SU-DHL-6 (cell line): ENCODE data around the gene ALKBH4.
A peak's percentile ranks its signal among the peaks of the same experiment; 100 is the strongest.
"Not testable (repeated sequence)": the region's sequence is repeated elsewhere in the genome, so short reads cannot be mapped to it uniquely, and the experiment has no call there.

Experiments
- H2AFZ ChIP-seq: fragments of 200-600 bp; sonication (generic); 2 replicates; pipeline ENCODE4 v1.6.1; 2014; ENCODE audit warnings: low read depth, mild to moderate bottlenecking, moderate library complexity, mixed read lengths, antibody characterized with exemption, low read length; ENCODE audit not compliant: severe bottlenecking
- H3F3A ChIP-seq: fragments of 200-600 bp; shearing (Covaris generic); 2 replicates; pipeline ENCODE4 v1.6.0; 2016; ENCODE audit warnings: antibody characterized with exemption, mild to moderate bottlenecking; ENCODE audit not compliant: insufficient read depth
- H3K27ac ChIP-seq: fragments of 200-600 bp; sonication (generic); 2 replicates; pipeline ENCODE4 v1.5.1; 2016; ENCODE audit warnings: low read depth, mild to moderate bottlenecking, low read length, moderate library complexity, mixed read lengths
- H3K27me3 ChIP-seq: fragments of 200-600 bp; sonication (generic), shearing (Covaris generic); 2 replicates; pipeline ENCODE4 v1.6.0; 2014; ENCODE audit warnings: mild to moderate bottlenecking, low read length
- H3K36me3 ChIP-seq: fragments of 200-600 bp; sonication (generic); 2 replicates; pipeline ENCODE4 v1.6.1; 2014; ENCODE audit warnings: mild to moderate bottlenecking, low read length, mixed read lengths
- H3K4me2 ChIP-seq: fragments of 300-600, 200-600 bp; shearing (Covaris generic), sonication (generic); 2 replicates; pipeline ENCODE4 v1.6.0; 2014; ENCODE audit warnings: low read length, low read depth, mild to moderate bottlenecking; ENCODE audit not compliant: poor library complexity, severe bottlenecking
- H3K4me3 ChIP-seq: fragments of 200-600 bp; sonication (generic); 2 replicates; pipeline ENCODE4 v1.5.1; 2014; ENCODE audit warnings: antibody characterized with exemption, low read length, mild to moderate bottlenecking, mixed read lengths; ENCODE audit not compliant: insufficient read depth, poor library complexity, severe bottlenecking
- H3K79me2 ChIP-seq: fragments of 200-600 bp; sonication (generic); 2 replicates; pipeline ENCODE4 v1.6.1; 2014; ENCODE audit warnings: mild to moderate bottlenecking, low read length, moderate library complexity; ENCODE audit not compliant: insufficient read depth
- H3K9ac ChIP-seq: fragments of 200-600 bp; sonication (generic); 2 replicates; pipeline ENCODE4 v1.7.0; 2014; ENCODE audit warnings: mild to moderate bottlenecking, low read length
- H3K9me2 ChIP-seq: fragments of 200-600 bp; sonication (generic); replicated peaks from 2 replicates; pipeline ENCODE4 v1.6.1; 2014; ENCODE audit warnings: low read length; ENCODE audit not compliant: insufficient read depth
- H3K9me3 ChIP-seq: fragments of 200-600 bp; sonication (generic); 2 replicates; pipeline ENCODE4 v1.6.1; 2014; ENCODE audit warnings: low read length, mixed read lengths; ENCODE audit not compliant: insufficient read depth
- H4K20me1 ChIP-seq: fragments of 200-600 bp; sonication (generic); 2 replicates; pipeline ENCODE4 v1.6.1; 2014; ENCODE audit warnings: low read depth, mild to moderate bottlenecking, antibody characterized with exemption, low read length, moderate library complexity, mixed read lengths

Gene ALKBH4

GRCh38 chr7:102484317-102484716, 19.7 kb upstream of the ALKBH4 start:
- not testable (repeated sequence) for H3K9me3 ChIP-seq, H3K27ac ChIP-seq, H3K9me2 ChIP-seq, H3K79me2 ChIP-seq, H3K36me3 ChIP-seq, H2AFZ ChIP-seq, H3K9ac ChIP-seq, H4K20me1 ChIP-seq, H3K4me3 ChIP-seq, H3F3A ChIP-seq, H3K4me2 ChIP-seq, H3K27me3 ChIP-seq

GRCh38 chr7:102481962-102482361, 17.3 kb upstream of the ALKBH4 start:
- H4K20me1 ChIP-seq, H3K36me3 ChIP-seq, H3K79me2 ChIP-seq, H2AFZ ChIP-seq, H3K27ac ChIP-seq, H3K27me3 ChIP-seq, H3K9me2 ChIP-seq, H3F3A ChIP-seq, H3K4me2 ChIP-seq, H3K4me3 ChIP-seq, H3K9ac ChIP-seq, H3K9me3 ChIP-seq: not testable (repeated sequence)

- not testable (repeated sequence) for H3K36me3 ChIP-seq, H3K4me2 ChIP-seq, H3K27me3 ChIP-seq, H3K9ac ChIP-seq, H3K79me2 ChIP-seq, H2AFZ ChIP-seq, H4K20me1 ChIP-seq, H3K4me3 ChIP-seq, H3K9me2 ChIP-seq, H3K9me3 ChIP-seq, H3K27ac ChIP-seq, H3F3A ChIP-seq
Measured at GRCh38 chr7:102479982-102480637, 15.4 kb upstream of the ALKBH4 start.

- H3K9ac ChIP-seq, H3K27me3 ChIP-seq, H2AFZ ChIP-seq, H3K9me2 ChIP-seq, H3K27ac ChIP-seq, H4K20me1 ChIP-seq, H3K36me3 ChIP-seq, H3K9me3 ChIP-seq, H3K4me2 ChIP-seq, H3F3A ChIP-seq, H3K4me3 ChIP-seq, H3K79me2 ChIP-seq: not testable (repeated sequence)
Measured at GRCh38 chr7:102479209-102479584, 14.5 kb upstream of the ALKBH4 start.

- Histone ChIP-seq H3K4me3 (peak within 1 kb of the TSS; percentile 38), H3K9ac (peak within 1 kb of the TSS; percentile 48; the same call in 1 of the 2 replicates)
- H2AFZ ChIP-seq, H3K79me2 ChIP-seq, H3K4me2 ChIP-seq, H3F3A ChIP-seq, H4K20me1 ChIP-seq, H3K27me3 ChIP-seq, H3K9me3 ChIP-seq, H3K27ac ChIP-seq, H3K9me2 ChIP-seq, H3K36me3 ChIP-seq: not testable (repeated sequence)
Measured at GRCh38 chr7:102478314-102479208, 13.9 kb upstream of the ALKBH4 start, which contains the start of gene POLR2J. Gene POLR2J (minus strand): TSS chr7:102478922. CDS start chr7:102478860, 62 bp downstream.

- not testable (repeated sequence) for H2AFZ ChIP-seq, H3K79me2 ChIP-seq, H3F3A ChIP-seq, H3K9me3 ChIP-seq, H3K9me2 ChIP-seq, H4K20me1 ChIP-seq, H3K27ac ChIP-seq, H3K9ac ChIP-seq, H3K27me3 ChIP-seq, H3K4me2 ChIP-seq, H3K4me3 ChIP-seq, H3K36me3 ChIP-seq
Measured at GRCh38 chr7:102474736-102475435, 10.2 kb upstream of the ALKBH4 start.

- not testable (repeated sequence) for H3K27ac ChIP-seq, H3K27me3 ChIP-seq, H3K9me2 ChIP-seq, H3K4me3 ChIP-seq, H3F3A ChIP-seq, H4K20me1 ChIP-seq, H3K9ac ChIP-seq, H3K4me2 ChIP-seq, H3K79me2 ChIP-seq, H3K9me3 ChIP-seq, H3K36me3 ChIP-seq, H2AFZ ChIP-seq
Measured at GRCh38 chr7:102474116-102474515, 9.5 kb upstream of the ALKBH4 start.
